CD14-positive monocyte (primary cell): ENCODE measurements around the gene TDRD1. TPM values are rescaled to one million over a fixed set of nuclear protein-coding genes. Genes with fewer than 3 reads are reported as not detected.

ENCODE experiments used
- DNase-seq, 3 donors: peaks; one replicate each; pipeline ENCODE4 v3.0.0-alpha.2; 2011 to 2022
- H2AFZ ChIP-seq: 2 replicates; pipeline ENCODE4 v1.6.0; 2012; ENCODE audit warnings: mild to moderate bottlenecking, low read depth, low read length, inconsistent platforms; ENCODE audit not compliant: insufficient read depth, poor library complexity, severe bottlenecking
- H3K27ac ChIP-seq, 2 donors: 1 replicate in 1 of 2; 2 replicates in 1 of 2; pipeline ENCODE4 v1.5.1; 2012 to 2013; ENCODE audit warnings: low read length in 2 of 2, control low read depth in 1 of 2, inconsistent platforms in 1 of 2, low read depth in 1 of 2, mild to moderate bottlenecking in 1 of 2
- H3K27me3 ChIP-seq, 2 donors: one replicate each; pipeline versions ENCODE4 v1.6.0 to v1.6.1; 2011 to 2013; ENCODE audit warnings: low read length in 2 of 2; ENCODE audit not compliant: control insufficient read depth in 2 of 2, insufficient read depth in 2 of 2
- H3K36me3 ChIP-seq, 2 donors: replicated peaks in 1 of 2; 1 replicate in 1 of 2; 2 replicates in 1 of 2; pipeline versions ENCODE4 v1.5.1 to v1.6.1; 2012 to 2013; ENCODE audit warnings: low read length in 2 of 2, control low read depth in 1 of 2, inconsistent platforms in 1 of 2, mild to moderate bottlenecking in 1 of 2; ENCODE audit not compliant: insufficient read depth in 2 of 2, control insufficient read depth in 1 of 2
- H3K4me1 ChIP-seq, 2 donors: 1 replicate in 1 of 2; 2 replicates in 1 of 2; pipeline versions ENCODE4 v1.5.1 to v1.6.1; 2012 to 2013; ENCODE audit warnings: low read length in 2 of 2, control low read depth in 1 of 2, inconsistent platforms in 1 of 2, mild to moderate bottlenecking in 1 of 2, moderate library complexity in 1 of 2; ENCODE audit not compliant: insufficient read depth in 2 of 2, control insufficient read depth in 1 of 2
- H3K4me2 ChIP-seq: replicated peaks from 2 replicates; pipeline ENCODE3; 2012; ENCODE audit warnings: low read length, moderate library complexity, mild to moderate bottlenecking; ENCODE audit not compliant: poor library complexity, severe bottlenecking; ENCODE audit errors: extremely low read depth
- H3K4me3 ChIP-seq, 3 experiments: fragments of 200-600 bp in 1 of 3; sonication (generic) in 1 of 3; replicated peaks in 1 of 3; 1 replicate in 2 of 3; 2 replicates in 1 of 3; pipeline ENCODE4 v1.5.1; 2011 to 2013; ENCODE audit warnings: low read length in 3 of 3, mild to moderate bottlenecking in 3 of 3, control low read depth in 2 of 3, low read depth in 2 of 3, inconsistent platforms in 1 of 3, moderate library complexity in 1 of 3
- H3K79me2 ChIP-seq: 2 replicates; pipeline ENCODE4 v1.6.0; 2012; ENCODE audit warnings: mild to moderate bottlenecking, control low read depth, inconsistent platforms, low read length, moderate library complexity; ENCODE audit not compliant: insufficient read depth
- H3K9ac ChIP-seq: 2 replicates; pipeline ENCODE4 v1.6.0; 2017; ENCODE audit warnings: low read length, mild to moderate bottlenecking; ENCODE audit not compliant: insufficient read depth, poor library complexity, severe bottlenecking
- H3K9me3 ChIP-seq, 2 donors: replicated peaks in 1 of 2; 1 replicate in 1 of 2; 2 replicates in 1 of 2; pipeline versions ENCODE4 v1.5.1 to v1.6.1; 2012 to 2013; ENCODE audit warnings: low read length in 2 of 2, control low read depth in 1 of 2; ENCODE audit not compliant: control insufficient read depth in 1 of 2, insufficient read depth in 1 of 2
- H4K20me1 ChIP-seq: 2 replicates; pipeline ENCODE4 v1.6.0; 2012; ENCODE audit warnings: mild to moderate bottlenecking, low read length, control low read depth, moderate library complexity; ENCODE audit not compliant: insufficient read depth
- H3K27ac Mint-ChIP-seq, 7 donors: one replicate each; pipeline ENCODE4 v1.8.0; 2020; ENCODE audit warnings: mild to moderate bottlenecking in 7 of 7, mixed read lengths in 7 of 7, moderate library complexity in 6 of 7, inconsistent platforms in 2 of 7
- H3K27me3 Mint-ChIP-seq, 3 donors: one replicate each; pipeline ENCODE4 v1.8.0; 2021 to 2022; ENCODE audit warnings: low read depth in 3 of 3, mild to moderate bottlenecking in 3 of 3, mixed read lengths in 3 of 3, moderate library complexity in 3 of 3, inconsistent platforms in 1 of 3
- H3K36me3 Mint-ChIP-seq, 2 donors: one replicate each; pipeline ENCODE4 v1.8.0; 2020; ENCODE audit warnings: mixed read lengths in 2 of 2, inconsistent platforms in 1 of 2, mild to moderate bottlenecking in 1 of 2
- H3K4me1 Mint-ChIP-seq: one replicate; pipeline ENCODE4 v1.8.0; 2020; ENCODE audit warnings: mild to moderate bottlenecking, mixed read lengths
- H3K4me3 Mint-ChIP-seq, 2 donors: one replicate each; pipeline ENCODE4 v1.8.0; 2020; ENCODE audit warnings: mild to moderate bottlenecking in 2 of 2, mixed read lengths in 2 of 2, moderate library complexity in 1 of 2
- H3K9me3 Mint-ChIP-seq, 7 donors: one replicate each; pipeline ENCODE4 v1.8.0; 2020 to 2022; ENCODE audit warnings: mixed read lengths in 7 of 7, mild to moderate bottlenecking in 6 of 7, moderate library complexity in 6 of 7, inconsistent platforms in 2 of 7
- whole genome bisulfite sequencing: methylation state at CpG from one replicate; pipeline ENCODE4 v1.1.5; 2013; ENCODE audit warnings: missing lambda C conversion rate; ENCODE audit not compliant: insufficient coverage; 5-methylcytosine and 5-hydroxymethylcytosine counted together
- intact Hi-C, 2 donors: fragments of 100-400 bp; cut with micrococcal nuclease; formaldehyde crosslinking; loops; one replicate each; pipeline versions ENCODE4 v1.15.0 to v1.15.1; 2023
- polyA plus RNA-seq, 3 donors: library from polyadenylated mRNA; depleted of rRNA in 1 of 3; unstranded in 2 of 3; stranded (reverse) in 1 of 3; fragments of 300-500 nt in 2 of 3; fragments of >200 nt in 1 of 3; fragmentation: Illumina TruSeq in 2 of 3; gene quantifications; 1 replicate in 2 of 3; 2 replicates in 1 of 3; pipeline ENCODE4 v1.2.3, GENCODE V29; 2012 to 2021
- TF ChIP-seq, protein P1 (sequence below): fragments of 200-600 bp; IDR thresholded peaks from one replicate; pipeline ENCODE4 v1.8.0; 2022; ENCODE audit warnings: antibody characterized with exemption, mild to moderate bottlenecking

Gene TDRD1
- polyA plus RNA-seq, 3 donors: not detected

DNA sequence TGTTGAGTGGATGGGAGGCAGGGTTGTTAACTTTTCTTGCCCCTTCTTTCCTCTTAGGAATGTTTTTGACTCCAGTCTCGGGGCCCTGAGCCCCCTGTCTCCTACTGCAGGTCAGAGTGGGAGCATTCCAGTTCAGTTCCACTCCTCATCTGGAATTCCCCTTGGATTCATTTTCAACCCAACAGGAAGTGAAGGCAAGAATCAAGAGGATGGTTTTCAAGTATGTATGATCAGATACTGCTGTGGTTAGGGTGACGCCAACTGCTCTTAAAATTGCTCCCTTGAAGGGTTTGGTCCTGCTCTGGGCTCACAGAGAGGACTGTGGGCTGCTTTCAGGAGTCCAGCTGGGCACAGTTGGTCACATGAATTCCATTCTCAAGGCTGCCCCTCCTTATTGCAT is 81.9 kb downstream of the TDRD1 start:
- Mint-ChIP-seq H3K36me3 (no peaks in the 10 kb centered on the region), H3K27ac (no peak overlapping the region), H3K9me3 (peaks cover 0 to 2% (median 0%) of the 10 kb centered on the region in 7 donors), H3K4me1 (no peaks in the 10 kb centered on the region), H3K27me3 (peaks cover 1 to 5% (median 4%) of the 10 kb centered on the region in 3 donors), H3K4me3 (no peak overlapping the region)
- Histone ChIP-seq H3K9ac (no peak overlapping the region), H3K4me2 (no peak overlapping the region), H3K79me2 (no peaks in the 10 kb centered on the region), H3K4me3 (no peak overlapping the region), H3K4me1 (no peaks in the 10 kb centered on the region), H3K9me3 (no peaks in the 10 kb centered on the region), H2AFZ (no peak overlapping the region), H4K20me1 (no peaks in the 10 kb centered on the region), H3K27ac (no peak overlapping the region), H3K36me3 (no peaks in the 10 kb centered on the region), H3K27me3 (no peaks in the 10 kb centered on the region)
- DNase-seq: no peak
- TF ChIP-seq, protein P1, sequence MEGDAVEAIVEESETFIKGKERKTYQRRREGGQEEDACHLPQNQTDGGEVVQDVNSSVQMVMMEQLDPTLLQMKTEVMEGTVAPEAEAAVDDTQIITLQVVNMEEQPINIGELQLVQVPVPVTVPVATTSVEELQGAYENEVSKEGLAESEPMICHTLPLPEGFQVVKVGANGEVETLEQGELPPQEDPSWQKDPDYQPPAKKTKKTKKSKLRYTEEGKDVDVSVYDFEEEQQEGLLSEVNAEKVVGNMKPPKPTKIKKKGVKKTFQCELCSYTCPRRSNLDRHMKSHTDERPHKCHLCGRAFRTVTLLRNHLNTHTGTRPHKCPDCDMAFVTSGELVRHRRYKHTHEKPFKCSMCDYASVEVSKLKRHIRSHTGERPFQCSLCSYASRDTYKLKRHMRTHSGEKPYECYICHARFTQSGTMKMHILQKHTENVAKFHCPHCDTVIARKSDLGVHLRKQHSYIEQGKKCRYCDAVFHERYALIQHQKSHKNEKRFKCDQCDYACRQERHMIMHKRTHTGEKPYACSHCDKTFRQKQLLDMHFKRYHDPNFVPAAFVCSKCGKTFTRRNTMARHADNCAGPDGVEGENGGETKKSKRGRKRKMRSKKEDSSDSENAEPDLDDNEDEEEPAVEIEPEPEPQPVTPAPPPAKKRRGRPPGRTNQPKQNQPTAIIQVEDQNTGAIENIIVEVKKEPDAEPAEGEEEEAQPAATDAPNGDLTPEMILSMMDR: no peak
- intact Hi-C loops: no loop called here
- no CpG with 5 or more reads among the region's 2 CpGs for WGBS

DNA sequence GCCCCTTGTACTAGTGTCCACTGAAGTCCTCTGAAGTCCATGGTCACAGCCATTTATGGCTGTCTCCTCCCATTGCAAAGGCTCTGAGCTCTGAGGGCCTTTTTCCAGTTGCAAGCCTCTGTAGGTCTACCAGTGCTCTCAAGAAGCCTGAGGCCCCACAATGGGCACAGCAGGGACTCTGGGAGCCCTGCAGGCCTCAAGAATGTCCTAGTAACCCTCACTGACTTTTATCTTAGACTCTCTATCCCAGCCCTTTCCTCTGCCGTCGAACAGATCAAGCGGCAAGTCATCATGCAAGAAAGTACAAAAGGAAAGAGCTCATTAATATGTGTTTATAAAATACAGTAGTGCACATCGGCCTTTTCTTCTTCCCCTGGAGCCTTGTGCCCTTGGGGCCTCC is 83.3 kb downstream of the TDRD1 start:
- Histone ChIP-seq H3K4me3 (no peak overlapping the region), H3K27ac (no peak overlapping the region), H3K9ac (no peak overlapping the region), H4K20me1 (no peaks in the 10 kb centered on the region), H3K36me3 (no peaks in the 10 kb centered on the region), H3K27me3 (no peaks in the 10 kb centered on the region), H3K9me3 (no peaks in the 10 kb centered on the region), H3K79me2 (no peaks in the 10 kb centered on the region), H3K4me1 (no peaks in the 10 kb centered on the region), H2AFZ (no peak overlapping the region), H3K4me2 (no peak overlapping the region)
- Mint-ChIP-seq H3K4me1 (no peaks in the 10 kb centered on the region), H3K27ac (no peak overlapping the region), H3K27me3 (peaks cover 1 to 6% (median 4%) of the 10 kb centered on the region in 3 donors), H3K4me3 (no peak overlapping the region), H3K9me3 (peaks cover 0 to 2% (median 0%) of the 10 kb centered on the region in 7 donors), H3K36me3 (no peaks in the 10 kb centered on the region)
- TF ChIP-seq, protein P1: no peak
- no CpG with 5 or more reads among the region's 4 CpGs for WGBS
- no peak for DNase-seq
- intact Hi-C loops: no loop called here
